Activated naive CD8-positive, alpha-beta T cell (primary cell): ENCODE data around the gene FRAS1.
"Not testable (repeated sequence)": the region's sequence is repeated elsewhere in the genome, so short reads cannot be mapped to it uniquely, and the experiment has no call there.

Source experiments
- H3K27ac Mint-ChIP-seq: one replicate; pipeline ENCODE4 v1.8.0; 2021; ENCODE audit warnings: mixed read lengths
- H3K27me3 Mint-ChIP-seq: one replicate; pipeline ENCODE4 v1.8.0; 2021; ENCODE audit warnings: mixed read lengths
- H3K36me3 Mint-ChIP-seq: one replicate; pipeline ENCODE4 v1.8.0; 2021; ENCODE audit warnings: mixed read lengths
- H3K4me1 Mint-ChIP-seq: one replicate; pipeline ENCODE4 v1.8.0; 2021; ENCODE audit warnings: low read depth, mixed read lengths
- H3K4me3 Mint-ChIP-seq: one replicate; pipeline ENCODE4 v1.8.0; 2021; ENCODE audit warnings: mild to moderate bottlenecking, mixed read lengths
- H3K9me3 Mint-ChIP-seq: one replicate; pipeline ENCODE4 v1.8.0; 2021; ENCODE audit warnings: low read depth, mixed read lengths

The FRAS1 gene

DNA sequence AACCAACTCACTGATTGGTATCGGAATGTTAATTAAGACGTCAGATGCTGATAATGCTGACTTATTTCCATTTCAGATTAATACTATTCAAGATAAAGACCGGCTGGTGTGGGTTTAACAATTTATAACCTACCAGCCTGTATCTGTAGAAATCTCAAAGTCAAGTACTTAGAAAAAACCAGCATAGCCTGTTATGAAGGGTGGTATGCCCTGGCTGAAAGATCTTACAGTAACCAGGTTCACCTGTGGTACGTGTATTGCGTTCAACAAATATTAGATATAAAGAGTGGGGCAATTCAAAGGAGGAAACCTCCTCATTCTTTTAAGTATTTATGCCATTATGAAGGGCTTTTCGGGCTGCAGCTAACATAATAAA is 253.6 kb downstream of the FRAS1 start:
- H3K27ac Mint-ChIP-seq, result no peak overlapping the region
- H3K27me3 Mint-ChIP-seq, result peaks cover 1% of the 10 kb centered on the region
- no peaks in the 10 kb centered on the region for H3K4me1 Mint-ChIP-seq
- H3K4me3 Mint-ChIP-seq, result no peak overlapping the region
- no peaks in the 10 kb centered on the region for H3K9me3 Mint-ChIP-seq
- H3K36me3 Mint-ChIP-seq, result no peaks in the 10 kb centered on the region

DNA sequence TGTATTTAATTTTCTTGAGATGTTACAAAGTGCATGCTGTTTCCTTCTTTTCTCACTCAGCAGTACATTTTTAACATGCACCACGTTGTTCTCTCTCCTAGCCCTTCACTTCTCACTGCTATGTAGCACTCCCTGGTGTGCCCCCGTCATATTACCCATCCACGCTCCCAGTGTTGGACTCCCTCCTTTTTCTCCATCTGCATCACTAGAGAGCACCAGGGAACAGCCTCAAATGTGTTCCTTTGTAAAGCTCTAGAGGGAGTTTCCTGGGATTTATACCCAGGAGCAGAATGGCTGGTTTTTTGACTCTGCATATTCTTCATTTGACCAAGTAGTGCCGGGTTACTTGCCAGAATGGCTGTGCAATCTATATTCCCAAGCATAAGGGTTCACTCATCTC is 254.2 kb downstream of the FRAS1 start:
- no peaks in the 10 kb centered on the region for H3K9me3 Mint-ChIP-seq
- no peak overlapping the region for H3K4me3 Mint-ChIP-seq
- no peaks in the 10 kb centered on the region for H3K4me1 Mint-ChIP-seq
- no peaks in the 10 kb centered on the region for H3K36me3 Mint-ChIP-seq
- H3K27me3 Mint-ChIP-seq, result peaks cover 3% of the 10 kb centered on the region
- no peak overlapping the region for H3K27ac Mint-ChIP-seq

DNA sequence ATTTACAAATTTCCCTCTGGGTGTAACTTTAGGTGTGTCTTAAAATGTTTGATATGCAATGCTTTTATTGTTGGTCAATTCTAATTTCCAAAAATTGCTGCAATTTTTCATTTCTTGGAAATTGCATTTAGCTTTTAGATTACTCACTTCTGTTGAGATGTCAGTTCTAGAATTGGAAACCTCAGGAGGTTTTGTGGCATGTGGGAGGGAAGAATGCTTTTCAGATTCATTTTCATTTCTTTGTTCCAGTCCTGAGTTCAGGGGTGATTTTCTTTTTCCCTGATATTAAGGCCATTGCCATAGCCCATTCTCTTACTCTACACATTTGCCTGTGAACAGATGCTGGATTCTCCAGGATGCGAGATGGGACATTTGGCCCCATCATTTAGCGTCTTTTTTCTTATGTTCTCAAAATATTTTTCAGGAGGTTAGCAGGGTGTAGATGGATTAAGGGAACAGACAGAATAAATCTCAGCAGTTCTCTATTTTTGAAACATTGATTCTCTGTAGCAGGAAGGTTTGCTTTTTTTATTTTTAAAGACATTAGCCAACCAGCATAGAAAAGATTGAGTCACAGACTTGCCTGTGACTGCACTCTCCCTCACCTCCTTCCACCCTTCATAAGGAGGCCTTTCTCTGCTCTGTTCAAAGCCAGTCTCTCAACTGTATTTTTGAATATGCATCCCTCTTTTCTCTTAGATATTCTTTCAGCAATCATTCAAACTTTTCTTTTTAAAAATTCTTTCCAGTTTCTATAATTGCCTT is 256.0 kb downstream of the FRAS1 start:
- Mint-ChIP-seq H3K4me3 (no peak overlapping the region), H3K27me3 (peaks cover 9% of the 10 kb centered on the region), H3K36me3 (no peaks in the 10 kb centered on the region), H3K9me3 (no peaks in the 10 kb centered on the region), H3K27ac (no peak overlapping the region), H3K4me1 (no peaks in the 10 kb centered on the region)

DNA sequence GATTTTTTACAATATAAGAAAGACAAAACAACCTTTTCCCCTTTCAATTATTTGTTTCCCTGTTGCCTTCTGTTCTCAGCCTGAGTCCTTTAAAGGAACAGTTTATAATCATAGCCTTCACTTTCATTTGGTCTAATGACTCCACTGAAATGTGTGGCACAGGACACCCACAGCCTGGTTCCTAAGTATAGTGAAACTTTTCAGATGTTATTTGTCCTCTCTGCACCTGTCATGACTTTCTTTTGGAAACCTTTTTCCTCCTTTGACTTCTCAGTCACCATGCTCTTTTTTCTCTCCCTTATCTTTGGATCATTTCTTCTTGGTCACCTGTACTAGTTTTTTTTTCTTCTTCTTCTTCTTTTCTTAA is 256.6 kb downstream of the FRAS1 start:
- H3K27ac Mint-ChIP-seq, result no peak overlapping the region
- no peaks in the 10 kb centered on the region for H3K9me3 Mint-ChIP-seq
- H3K4me1 Mint-ChIP-seq, result no peaks in the 10 kb centered on the region
- H3K27me3 Mint-ChIP-seq, result peaks cover 12% of the 10 kb centered on the region
- H3K36me3 Mint-ChIP-seq, result no peaks in the 10 kb centered on the region
- no peak overlapping the region for H3K4me3 Mint-ChIP-seq

DNA sequence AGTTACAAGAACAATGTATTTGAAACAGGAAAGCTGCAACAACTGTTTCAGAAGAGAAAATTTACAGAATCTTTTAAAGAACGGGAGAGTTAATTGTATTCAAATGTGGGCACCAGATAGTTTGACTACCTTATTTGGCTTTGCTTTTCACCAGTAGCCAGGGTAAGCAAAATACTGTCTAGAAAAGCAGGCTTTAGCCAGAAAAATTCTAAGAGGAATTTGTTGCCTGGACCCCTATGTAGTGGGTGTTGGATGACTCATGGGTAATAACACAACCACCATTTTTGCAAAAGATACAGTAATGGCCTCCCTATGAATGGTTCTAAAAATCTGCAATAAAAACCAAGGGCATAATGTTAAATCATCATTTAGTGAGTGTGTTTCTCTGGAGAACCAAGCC is 261.0 kb downstream of the FRAS1 start:
- H3K4me1 Mint-ChIP-seq, result no peaks in the 10 kb centered on the region
- peaks cover 19% of the 10 kb centered on the region for H3K27me3 Mint-ChIP-seq
- H3K9me3 Mint-ChIP-seq, result no peaks in the 10 kb centered on the region
- H3K27ac Mint-ChIP-seq, result no peak overlapping the region
- no peak overlapping the region for H3K4me3 Mint-ChIP-seq
- H3K36me3 Mint-ChIP-seq, result no peaks in the 10 kb centered on the region

DNA sequence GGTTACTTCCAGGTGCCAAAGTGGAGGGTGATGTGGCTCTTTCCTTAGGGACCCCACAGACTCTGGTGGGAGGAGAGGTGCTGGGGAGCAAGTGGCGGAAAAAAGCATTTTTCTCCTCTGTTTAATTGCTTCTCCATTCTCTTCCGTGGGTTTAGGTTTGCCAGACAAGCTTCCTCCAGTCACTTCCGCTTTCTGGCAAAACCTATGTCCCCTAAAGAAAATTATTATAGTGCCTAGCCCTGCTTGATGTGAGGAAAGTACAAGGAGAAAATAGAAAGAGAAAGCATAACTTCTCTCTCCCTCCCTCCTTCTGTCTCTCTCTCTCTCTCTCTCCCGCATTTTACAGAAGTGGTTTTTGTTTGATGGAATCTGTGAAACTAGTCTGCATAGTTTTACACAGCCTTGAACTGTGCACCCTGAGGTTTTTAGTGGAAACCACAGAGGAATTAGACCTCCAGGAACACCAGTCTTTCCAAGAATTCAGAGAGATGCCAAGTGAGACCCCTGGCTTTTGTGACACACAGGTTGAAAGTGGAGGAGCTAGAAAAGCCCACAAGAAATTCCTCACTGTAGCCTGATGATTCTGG is 263.3 kb downstream of the FRAS1 start:
- no peak overlapping the region for H3K4me3 Mint-ChIP-seq
- H3K27ac Mint-ChIP-seq, result no peak overlapping the region
- H3K4me1 Mint-ChIP-seq, result no peaks in the 10 kb centered on the region
- no peaks in the 10 kb centered on the region for H3K36me3 Mint-ChIP-seq
- H3K9me3 Mint-ChIP-seq, result no peaks in the 10 kb centered on the region
- H3K27me3 Mint-ChIP-seq, result peaks cover 21% of the 10 kb centered on the region

DNA sequence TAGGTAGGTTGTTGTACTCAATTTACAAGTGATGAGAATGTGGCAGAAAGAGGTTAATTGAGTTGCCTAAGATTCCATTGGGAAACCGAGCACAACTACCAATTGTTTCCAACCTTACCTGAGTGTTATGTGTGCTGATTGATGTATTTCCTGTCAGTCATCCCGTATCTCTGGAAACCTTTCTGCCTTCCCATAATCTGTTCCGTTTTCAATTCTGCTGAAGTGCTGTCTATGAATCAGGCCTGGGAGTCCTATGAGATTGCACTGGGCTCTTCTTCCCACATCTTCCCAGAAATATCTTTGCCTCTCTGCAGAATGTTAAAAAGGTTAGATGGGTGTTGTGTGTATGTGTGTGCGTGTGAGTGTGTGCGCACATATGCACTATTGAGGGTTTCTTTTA is 264.9 kb downstream of the FRAS1 start:
- Mint-ChIP-seq H3K27me3 (peaks cover 14% of the 10 kb centered on the region), H3K4me1 (no peaks in the 10 kb centered on the region), H3K9me3 (no peaks in the 10 kb centered on the region), H3K36me3 (no peaks in the 10 kb centered on the region), H3K27ac (no peak overlapping the region), H3K4me3 (no peak overlapping the region)

DNA sequence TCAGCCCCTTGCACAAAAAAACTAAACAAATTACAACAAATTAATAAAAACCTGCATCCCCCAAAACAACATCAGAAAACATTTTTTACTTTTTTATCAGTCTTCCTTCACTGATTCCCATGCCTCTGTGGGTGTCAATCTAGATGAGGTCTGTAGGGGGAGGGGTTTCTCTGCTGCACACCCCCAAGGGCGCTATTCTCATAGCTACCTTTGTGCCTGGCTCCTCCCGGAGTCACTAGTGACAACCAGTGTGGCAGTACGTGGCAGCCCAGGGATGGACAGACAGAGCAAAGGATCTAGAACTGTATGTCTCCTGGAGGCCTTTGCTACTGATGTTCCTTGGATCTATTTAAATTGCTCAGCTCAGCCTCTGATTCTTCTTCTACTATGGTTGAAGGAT is 266.3 kb downstream of the FRAS1 start:
- H3K36me3 Mint-ChIP-seq, result no peaks in the 10 kb centered on the region
- peaks cover 10% of the 10 kb centered on the region for H3K27me3 Mint-ChIP-seq
- H3K4me3 Mint-ChIP-seq, result no peak overlapping the region
- H3K4me1 Mint-ChIP-seq, result no peaks in the 10 kb centered on the region
- H3K27ac Mint-ChIP-seq, result no peak overlapping the region
- no peaks in the 10 kb centered on the region for H3K9me3 Mint-ChIP-seq

DNA sequence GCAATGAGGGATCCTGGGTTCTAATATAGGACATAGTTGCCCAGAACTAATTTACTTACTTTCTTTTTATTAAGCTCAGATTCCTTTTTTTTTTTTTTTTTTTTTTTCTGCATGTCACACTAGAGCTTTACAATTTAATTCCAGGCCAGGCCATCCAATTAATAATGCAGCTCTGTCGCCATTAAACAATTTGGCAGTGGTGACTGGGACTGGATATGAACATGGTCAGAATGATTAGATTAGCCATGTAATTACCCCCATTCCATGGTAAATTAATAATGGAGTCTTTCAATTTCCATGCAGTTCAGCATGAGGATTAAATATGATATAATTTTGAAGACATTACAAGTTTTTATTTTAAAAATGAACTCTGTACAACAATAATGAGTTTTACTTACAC is 267.5 kb downstream of the FRAS1 start:
- H3K4me1 Mint-ChIP-seq, result no peaks in the 10 kb centered on the region
- H3K9me3 Mint-ChIP-seq, result no peaks in the 10 kb centered on the region
- H3K36me3 Mint-ChIP-seq, result no peaks in the 10 kb centered on the region
- peaks cover 5% of the 10 kb centered on the region for H3K27me3 Mint-ChIP-seq
- H3K4me3 Mint-ChIP-seq, result no peak overlapping the region
- no peak overlapping the region for H3K27ac Mint-ChIP-seq

DNA sequence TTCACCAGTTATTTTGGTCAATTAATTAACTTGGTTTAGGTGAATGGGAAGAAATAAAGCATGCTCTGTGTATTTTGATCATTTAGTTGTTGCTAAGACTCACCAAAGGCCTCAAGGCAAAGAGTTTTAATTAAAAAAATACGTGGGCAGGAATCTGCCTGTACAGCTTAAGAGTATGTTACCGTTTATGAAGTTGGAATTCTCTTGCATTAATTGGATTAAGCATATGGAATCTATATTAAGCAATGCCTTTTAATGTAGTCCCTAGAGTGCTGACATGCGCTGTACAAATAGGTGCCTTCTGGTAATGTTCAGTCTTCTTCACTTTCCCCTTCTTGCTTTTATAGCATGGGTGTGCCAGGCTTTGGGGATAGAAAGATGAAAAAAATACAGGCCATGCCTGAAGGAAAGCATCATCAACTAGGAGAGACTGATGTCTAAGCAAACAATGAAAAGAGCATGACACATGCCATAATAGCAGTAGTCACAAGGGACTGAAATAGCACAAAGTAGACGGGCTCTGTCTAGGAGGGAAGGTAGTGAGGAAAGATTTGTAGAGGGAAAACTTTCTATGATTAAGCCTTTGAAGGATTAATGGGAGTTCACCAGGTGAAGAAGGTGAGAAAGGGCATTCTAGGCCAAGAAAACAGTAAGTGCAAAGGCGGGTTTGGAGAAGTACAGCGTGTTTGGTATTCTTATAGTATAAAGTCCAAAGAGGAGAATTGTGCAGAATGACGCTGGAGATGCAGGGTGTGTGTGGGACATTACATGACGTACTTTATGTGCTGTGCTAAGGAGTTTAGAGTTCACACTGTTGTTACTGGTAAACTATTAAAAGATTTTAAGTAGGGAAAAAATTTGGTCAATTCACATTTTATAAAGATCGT is 268.4 kb downstream of the FRAS1 start:
- H3K4me3 Mint-ChIP-seq, result no peak overlapping the region
- no peak overlapping the region for H3K27ac Mint-ChIP-seq
- no peaks in the 10 kb centered on the region for H3K4me1 Mint-ChIP-seq
- peaks cover 3% of the 10 kb centered on the region for H3K27me3 Mint-ChIP-seq
- no peaks in the 10 kb centered on the region for H3K36me3 Mint-ChIP-seq
- no peaks in the 10 kb centered on the region for H3K9me3 Mint-ChIP-seq

DNA sequence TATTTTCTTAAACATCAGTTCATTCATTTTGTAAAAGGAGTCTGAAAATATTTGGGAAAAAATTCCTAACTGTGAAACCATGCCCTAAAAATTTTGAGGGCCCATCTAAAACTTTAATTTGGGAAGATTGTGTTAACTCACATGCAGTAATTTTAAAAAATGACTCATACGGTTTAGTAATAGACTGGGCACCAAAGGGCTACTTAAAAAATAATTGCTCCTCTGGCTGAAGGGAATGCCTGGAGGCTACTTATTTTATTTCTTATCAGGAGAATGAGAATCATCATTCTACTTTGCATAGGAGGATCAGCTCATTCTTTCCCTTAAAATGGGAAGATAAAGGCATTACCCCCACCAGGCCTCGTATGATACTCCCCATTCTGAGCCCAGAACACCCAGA is 271.5 kb downstream of the FRAS1 start:
- not testable (repeated sequence) for H3K27ac Mint-ChIP-seq, H3K4me3 Mint-ChIP-seq, H3K36me3 Mint-ChIP-seq, H3K4me1 Mint-ChIP-seq, H3K9me3 Mint-ChIP-seq, H3K27me3 Mint-ChIP-seq

DNA sequence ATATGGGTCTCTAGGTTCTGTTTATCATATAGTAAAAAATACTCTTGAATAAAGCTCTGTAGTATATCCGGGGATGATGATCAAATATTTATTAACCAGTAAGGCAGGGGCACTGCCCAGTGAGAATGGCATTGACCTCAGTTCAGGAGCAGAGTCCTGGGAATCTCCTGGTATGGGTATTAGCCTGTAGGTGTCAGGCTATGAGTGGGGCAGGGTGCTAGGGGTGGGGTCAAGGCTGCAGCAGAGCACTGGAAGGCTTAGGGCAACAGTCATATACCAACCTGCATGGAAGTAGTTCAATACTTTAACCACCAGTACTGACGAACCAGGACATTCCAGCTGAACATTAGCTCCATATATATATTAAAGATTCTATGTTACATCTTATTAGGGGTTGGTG is 274.1 kb downstream of the FRAS1 start:
- Mint-ChIP-seq H3K9me3 (peaks cover 3% of the 10 kb centered on the region), H3K4me3 (no peak overlapping the region), H3K27me3 (peaks cover 2% of the 10 kb centered on the region), H3K4me1 (no peaks in the 10 kb centered on the region), H3K36me3 (no peaks in the 10 kb centered on the region), H3K27ac (no peak overlapping the region)

DNA sequence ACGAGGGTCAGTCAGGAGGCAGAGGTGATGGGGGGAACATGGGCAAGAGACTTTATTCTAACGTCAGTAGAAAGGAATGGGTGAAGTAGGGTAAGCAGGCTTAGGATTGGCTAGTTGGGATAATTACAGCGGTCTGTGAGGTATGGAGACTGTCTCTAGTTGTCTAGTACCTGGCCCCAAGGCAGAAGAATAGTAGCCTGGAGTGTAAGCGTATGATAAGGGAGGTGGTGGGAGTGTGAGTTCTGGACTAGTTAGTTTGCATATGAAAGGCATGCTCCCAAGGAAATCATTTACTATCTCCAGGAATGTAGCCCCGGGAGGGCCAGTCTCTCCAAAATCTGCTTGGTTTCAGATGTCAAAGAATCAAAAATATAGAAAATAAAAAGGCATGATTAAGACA is 274.8 kb downstream of the FRAS1 start:
- H3K4me3 Mint-ChIP-seq, result no peak overlapping the region
- no peaks in the 10 kb centered on the region for H3K36me3 Mint-ChIP-seq
- H3K27ac Mint-ChIP-seq, result no peak overlapping the region
- H3K4me1 Mint-ChIP-seq, result no peaks in the 10 kb centered on the region
- peaks cover 2% of the 10 kb centered on the region for H3K27me3 Mint-ChIP-seq
- peaks cover 3% of the 10 kb centered on the region for H3K9me3 Mint-ChIP-seq

DNA sequence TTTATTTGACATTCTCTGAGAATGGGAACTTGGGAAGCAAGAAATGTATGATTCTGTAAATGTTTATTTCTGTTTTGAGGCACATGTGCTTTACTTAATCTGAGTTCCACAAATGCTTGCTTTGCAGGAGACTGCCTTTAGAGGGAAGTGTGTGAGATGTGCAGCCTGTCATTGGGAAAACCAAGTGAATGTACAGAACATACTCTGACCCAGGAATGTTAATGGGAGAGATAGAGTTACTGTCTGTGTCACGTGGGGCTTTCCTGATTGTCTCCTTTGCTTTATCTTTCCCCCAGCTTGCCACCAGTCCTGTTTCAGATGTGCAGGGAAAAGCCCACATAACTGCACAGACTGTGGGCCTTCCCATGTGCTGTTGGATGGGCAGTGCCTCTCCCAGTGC is 275.9 kb downstream of the FRAS1 start:
- Mint-ChIP-seq H3K4me3 (no peak overlapping the region), H3K4me1 (no peaks in the 10 kb centered on the region), H3K9me3 (peaks cover 3% of the 10 kb centered on the region), H3K27ac (no peak overlapping the region), H3K27me3 (peaks cover 2% of the 10 kb centered on the region), H3K36me3 (no peaks in the 10 kb centered on the region)

DNA sequence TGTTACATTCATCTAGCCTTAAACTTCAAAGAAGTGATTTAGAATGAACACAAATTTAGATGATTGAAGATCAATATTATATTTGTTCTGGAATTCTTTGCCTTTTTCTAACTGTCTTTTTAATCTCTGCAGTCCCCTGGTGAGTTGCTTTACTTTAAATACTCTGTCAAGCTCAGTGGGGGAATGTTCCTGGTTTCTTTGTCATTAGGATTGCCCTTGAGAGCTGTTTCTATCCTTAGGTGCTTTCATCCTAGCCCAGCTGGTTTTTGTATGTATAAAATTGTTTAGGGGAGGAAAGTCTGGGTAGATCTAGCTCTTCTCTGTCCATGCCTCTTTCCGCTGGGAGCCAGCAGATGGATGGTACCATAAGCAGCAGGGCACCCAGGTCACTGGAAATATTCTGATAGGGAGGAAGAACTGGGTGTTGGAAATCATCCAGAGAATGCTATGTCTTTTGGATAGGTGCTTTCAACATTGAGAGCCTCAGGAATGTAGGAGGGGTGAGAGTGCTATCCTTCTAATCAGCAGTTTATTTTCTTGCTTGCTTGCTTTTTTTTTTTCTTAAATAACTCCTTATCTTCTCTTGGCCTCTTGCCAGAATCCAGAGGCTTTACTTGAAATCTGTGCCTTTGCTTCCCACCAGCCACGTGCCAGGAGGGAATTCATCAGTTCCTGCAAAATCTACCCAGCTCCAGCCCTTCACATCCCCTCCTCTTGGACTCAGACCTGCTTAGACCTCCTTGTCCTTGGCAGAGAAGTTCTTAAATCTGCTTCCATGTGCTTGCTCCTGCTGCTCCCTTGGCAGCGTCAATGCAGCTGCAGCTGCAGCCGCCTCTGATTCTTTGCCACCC is 279.2 kb downstream of the FRAS1 start:
- peaks cover 3% of the 10 kb centered on the region for H3K9me3 Mint-ChIP-seq
- no peak overlapping the region for H3K27ac Mint-ChIP-seq
- H3K36me3 Mint-ChIP-seq, result no peaks in the 10 kb centered on the region
- no peaks in the 10 kb centered on the region for H3K4me1 Mint-ChIP-seq
- no peak overlapping the region for H3K4me3 Mint-ChIP-seq
- peaks cover 7% of the 10 kb centered on the region for H3K27me3 Mint-ChIP-seq
